HG03039 (cell line): ENCODE measurements around the gene SCNN1A.

Experiments used
- ATAC-seq: cut with Tn5 transposase; IDR thresholded peaks from one replicate; pipeline ENCODE4 v1.9.1; 2021; ENCODE audit warnings: mild to moderate bottlenecking, moderate library complexity; ENCODE audit not compliant: unreplicated experiment

The SCNN1A gene

DNA sequence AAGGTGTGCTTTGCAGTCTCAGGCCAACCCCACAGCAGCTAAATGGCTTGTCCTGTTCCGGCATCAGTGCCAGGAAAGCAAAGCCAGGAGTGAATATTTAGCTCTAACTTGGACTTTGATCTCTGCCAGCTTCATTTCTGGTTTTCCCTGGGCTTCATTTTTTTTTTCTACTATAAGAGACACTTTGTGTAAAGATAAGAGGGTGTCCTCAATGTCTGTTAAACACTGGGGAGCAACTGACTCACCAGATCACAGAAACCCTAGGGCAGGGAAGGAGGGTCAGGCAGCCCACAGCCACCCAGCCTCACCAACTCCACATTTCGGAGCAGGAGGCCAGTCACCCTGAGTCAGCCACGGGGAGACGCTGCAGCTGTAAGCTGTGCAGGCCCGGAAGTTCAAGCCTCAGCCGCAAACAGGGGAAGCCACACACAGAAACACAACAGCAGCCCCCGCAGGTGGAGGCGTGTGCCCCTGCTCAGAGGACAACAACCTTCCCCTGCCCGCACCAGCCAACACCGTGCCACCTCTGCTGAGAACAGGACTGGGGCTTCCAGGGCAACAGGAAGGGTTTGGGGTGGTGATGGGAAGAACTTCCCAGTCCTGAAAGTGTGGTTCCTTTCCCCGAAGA is 39.8 kb downstream of the SCNN1A start:
- peak; percentile 50 for ATAC-seq

DNA sequence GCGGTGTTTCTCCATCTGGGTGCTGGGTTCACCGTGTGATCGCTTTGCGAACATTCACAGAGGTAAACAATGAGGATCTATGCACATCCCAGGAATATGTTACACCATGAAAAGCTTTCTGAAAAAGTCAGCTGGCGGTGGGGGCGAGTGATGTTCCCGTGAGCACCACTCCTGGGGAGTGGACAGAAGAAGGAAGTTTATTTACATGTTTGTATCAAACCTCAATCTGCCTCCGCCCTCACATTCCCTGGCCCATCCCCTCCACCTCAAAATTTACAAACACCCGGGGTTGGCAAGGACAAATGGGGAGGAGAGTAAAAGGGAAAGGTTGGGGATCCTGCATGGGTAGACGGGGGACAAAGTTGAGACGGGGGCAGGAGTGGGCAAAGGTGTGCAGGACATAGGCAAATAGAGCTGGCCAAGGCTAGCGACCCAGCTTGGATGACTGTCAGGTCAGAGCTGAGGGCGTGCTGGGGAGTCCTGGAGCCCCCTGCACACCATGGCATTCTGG is 40.4 kb downstream of the SCNN1A start:
- ATAC-seq, result no peak

DNA sequence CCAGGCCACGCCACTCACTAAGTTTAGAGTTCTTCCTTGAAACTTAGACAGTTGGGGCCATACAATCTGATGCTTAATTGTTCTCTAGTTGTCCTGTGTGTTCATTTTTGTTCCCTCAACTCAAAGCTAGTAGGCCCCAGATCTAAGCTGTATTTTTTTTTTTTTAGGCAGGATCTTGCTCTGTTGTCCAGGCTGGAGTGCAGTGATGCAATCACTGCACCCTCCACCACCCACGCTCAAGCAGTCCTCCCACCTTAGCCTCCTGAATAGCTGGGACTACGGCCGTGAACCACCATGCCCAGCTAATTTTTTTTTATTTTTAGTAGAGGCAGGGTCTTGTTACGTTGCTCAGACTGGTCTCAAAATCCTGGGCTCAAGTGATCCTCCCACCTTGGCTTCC is 41.0 kb downstream of the SCNN1A start:
- ATAC-seq, result no peak

DNA sequence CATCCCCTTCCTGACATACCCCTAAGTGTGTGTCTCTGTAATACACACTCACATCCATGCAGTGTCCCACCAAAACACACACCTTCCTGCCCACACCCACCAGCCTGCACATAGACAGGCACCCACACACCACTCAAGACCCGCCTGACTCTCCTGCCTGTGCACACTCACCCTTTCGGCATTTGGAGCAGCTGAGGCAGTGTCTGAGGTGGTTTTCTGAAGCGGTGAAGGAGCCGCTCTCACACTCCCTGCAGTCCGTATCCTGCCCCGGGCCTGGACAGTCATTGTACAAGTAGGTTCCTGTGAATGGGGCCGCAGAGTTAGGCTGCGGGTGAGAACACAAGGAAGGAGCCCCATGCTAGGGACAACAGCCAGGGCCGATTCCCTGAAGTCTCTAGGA is 41.8 kb downstream of the SCNN1A start:
- no peak for ATAC-seq

DNA sequence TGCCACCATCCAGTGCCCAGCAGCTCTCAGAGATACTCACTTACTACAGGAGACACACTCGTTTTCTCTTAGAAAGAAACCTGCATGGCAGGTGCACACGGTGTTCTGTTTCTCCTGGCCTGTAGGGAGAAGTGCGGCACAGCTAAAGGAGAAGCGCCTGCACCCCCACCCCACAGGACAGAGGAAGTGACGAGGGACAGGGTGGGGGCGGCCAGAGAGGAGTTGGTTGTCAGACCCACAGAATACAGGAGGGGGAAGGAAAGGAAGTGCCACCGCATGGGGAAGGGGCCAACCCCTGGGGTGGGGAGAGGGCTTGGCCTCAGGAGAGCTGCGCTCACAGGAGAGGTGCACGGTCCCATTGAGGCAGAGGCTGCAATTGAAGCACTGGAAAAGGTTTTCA is 42.3 kb downstream of the SCNN1A start:
- no peak for ATAC-seq

- ATAC-seq, result no peak
These were observed 42.9 kb downstream of the SCNN1A start for GRCh38 chr12:6332459-6332858.

- ATAC-seq, result no peak
These were observed 44.2 kb downstream of the SCNN1A start for GRCh38 chr12:6330999-6331714.

GRCh38 chr12:6330192-6330591 is 45.2 kb downstream of the SCNN1A start:
- ATAC-seq, result no peak

DNA sequence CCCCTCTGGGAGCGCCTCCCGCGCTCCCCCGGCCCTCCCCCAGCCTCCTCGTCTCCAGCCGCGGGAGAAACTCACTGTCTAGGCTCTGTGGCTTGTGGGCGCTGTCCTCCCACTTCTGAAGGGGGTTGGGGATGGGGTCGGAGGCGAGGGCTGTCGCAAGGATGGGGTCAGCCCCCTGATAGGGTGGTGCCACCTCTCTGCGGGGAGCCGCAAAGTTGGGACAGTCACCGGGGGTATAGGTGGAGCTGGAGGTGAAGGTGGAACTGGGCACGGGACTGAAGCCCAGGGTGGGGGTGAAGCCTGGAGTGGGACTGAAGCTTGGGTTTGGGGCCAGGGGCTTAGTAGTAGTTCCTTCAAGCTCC is 45.7 kb downstream of the SCNN1A start:
- no peak for ATAC-seq

DNA sequence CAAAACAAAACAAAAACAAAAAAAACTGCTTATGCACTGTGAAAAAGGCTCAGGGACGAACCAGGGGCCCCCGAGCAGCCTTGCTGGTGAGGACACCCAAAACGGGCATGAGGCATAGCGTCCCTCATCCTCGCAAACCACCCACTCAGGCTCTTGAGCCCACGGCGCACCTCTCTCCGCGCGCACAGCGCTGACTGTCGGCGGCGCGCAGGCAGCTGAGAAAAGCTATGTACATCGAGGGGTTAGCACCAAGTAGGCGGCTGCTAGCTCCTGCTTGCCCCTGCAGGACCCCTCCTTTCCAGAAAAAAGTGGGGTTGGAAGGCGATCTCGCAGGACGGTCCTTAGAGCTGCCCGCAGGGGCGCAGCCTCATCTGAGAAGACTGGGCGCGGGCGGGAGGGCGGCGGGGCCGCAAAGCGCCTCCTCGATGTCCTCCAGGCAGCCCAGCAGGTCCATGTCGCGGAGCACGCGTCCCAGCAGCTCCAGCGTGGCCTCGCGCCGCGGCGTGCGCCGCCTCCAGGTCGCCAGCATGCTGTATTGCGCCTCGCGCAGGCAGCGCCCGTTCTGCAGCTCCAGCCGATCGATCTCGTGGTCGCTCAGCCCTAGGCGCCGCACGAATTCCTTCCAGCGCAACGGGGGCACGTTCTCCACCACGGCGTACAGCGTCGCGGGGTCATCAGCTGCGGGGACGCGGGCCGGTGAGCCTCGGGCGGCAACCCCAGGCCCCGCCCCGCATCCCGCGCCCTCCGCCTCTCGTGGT is 46.2 kb downstream of the SCNN1A start:
- ATAC-seq, result no peak

GRCh38 chr12:6328045-6328779 is 47.2 kb downstream of the SCNN1A start:
- ATAC-seq, result no peak

DNA sequence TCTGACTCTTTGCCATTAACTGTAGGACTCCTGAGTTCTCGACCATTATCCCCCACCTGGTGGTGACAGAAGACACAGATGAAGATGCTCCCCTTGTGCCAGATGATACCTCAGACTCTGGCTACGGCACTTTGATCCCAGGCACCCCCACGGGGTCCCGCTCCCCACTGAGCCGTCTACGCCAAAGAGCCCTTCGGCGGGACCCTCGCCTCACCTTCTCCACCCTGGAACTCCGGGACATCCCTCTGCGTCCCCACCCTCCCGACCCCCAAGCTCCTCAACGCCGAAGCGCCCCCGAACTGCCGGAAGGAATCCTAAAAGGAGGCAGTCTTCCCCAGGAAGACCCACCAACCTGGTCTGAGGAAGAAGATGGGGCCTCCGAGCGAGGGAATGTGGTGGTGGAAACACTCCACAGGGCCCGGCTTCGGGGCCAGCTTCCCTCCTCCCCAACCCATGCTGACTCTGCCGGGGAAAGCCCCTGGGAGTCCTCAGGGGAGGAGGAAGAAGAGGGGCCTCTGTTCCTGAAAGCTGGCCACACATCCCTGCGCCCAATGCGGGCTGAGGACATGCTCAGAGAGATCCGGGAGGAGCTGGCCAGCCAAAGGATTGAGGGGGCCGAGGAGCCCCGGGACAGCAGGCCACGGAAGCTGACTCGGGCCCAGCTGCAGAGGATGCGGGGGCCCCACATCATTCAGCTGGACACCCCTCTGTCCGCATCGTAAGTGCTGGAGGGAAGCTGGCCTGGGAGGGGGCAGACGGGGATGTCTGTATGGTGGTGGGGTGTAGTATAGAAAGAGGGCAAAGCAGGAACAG is 47.9 kb downstream of the SCNN1A start:
- no peak for ATAC-seq

- ATAC-seq, result no peak
These were observed 48.8 kb downstream of the SCNN1A start for GRCh38 chr12:6326316-6327228.

DNA sequence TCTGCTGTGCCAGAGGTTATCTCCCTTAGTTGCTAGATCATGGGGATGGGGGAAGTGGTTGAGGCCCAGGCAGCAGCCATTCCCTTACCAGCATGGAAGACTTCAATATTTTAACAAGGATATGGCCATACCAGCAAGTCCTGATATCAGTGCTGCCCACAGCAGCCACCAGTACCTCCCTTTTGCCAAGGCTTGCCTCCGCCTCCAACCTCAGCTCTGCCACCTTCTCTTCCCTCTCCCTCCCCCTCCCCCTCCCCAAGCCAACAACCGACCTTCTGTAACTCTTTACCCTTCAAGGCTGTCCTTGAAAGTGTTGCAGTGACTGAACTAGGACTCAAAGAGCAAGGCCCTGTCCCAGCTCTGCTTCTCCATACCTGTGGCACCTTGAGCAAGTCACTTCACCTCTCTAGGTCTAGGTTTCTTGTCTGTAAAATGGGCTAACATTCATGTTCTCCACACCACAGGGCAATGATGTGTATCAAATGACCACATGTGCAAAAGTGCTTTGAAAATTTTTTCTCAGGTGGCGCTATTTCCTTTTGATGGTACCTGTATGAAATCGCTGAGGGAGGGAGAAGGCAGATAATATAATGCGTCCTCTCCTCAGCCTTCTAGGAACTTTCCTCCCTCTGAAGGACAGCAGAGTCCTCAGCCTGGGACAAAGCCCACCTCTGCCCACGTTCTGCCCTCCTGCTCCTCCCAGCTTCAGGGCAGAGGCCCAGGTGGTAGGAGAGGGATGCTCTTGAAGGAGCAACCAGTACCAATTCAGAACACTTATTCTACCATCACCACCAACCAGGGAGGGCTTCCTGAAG is 50.2 kb downstream of the SCNN1A start:
- no peak for ATAC-seq

DNA sequence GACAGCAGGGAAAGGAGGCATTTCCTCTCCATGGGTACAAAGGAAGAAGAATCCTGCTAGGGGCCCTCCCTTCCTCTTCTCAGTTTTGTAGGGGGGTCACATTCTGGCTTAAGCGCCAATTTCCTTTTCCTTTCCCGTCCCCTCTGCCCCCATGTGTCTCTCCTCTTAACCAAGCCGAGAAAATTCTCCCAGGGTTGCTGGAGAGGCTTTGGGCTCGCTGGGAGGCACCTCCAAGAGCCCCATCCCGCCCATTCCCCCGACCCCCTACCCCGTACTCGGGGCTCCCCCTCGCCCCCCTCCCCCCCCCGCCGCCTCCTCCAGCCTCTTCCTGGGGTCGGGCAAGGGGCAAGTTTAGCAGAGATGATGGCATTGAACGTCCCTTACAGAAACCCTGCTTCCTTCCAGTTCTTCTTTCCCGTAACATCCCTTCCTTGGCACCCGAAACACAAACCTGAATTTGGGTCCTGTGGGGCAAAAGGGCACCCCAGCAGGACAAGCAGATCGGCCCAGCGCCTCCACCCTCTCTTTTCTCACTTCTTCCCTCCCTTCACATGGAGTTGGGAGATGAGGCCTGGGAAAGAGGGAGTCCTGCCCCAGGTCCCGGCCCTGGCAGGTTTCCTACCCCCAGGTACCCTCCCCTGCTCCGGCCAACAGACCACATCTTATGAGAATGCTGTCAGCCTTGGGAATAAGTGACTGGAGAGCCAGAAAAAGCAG is 51.2 kb downstream of the SCNN1A start:
- ATAC-seq, result no peak

DNA sequence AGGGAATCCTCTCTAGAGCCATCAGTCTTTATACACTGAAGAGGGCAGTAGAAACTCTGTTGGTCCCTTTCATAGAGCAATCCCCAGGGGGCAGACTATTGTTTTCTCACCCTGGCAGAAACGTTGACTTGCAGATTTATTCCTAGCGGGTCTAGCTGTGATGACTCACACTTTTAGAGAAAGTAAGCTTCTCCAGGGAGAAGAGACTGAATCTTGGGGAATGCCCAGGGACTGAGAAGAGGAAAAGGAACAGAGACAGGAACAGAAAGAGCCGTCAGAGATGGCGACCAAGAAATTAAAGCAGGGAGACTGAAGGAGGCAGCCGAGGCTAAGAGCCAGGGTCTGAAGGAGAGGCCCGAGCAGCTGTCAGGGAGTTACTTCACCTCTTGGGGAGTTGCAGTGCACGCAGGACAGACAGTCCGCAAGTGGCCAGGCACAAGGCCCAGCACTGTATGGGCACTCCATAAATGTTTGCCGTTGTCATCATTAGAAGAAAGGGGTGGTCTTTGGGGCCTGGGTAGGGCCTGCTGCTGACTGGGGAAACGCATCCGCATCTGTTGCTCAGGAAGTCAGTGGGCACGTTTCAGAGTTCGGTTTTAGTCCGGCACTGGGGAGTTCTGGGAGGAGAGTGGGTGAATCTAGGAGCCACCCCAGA is 51.9 kb downstream of the SCNN1A start:
- peak; percentile 44 for ATAC-seq

DNA sequence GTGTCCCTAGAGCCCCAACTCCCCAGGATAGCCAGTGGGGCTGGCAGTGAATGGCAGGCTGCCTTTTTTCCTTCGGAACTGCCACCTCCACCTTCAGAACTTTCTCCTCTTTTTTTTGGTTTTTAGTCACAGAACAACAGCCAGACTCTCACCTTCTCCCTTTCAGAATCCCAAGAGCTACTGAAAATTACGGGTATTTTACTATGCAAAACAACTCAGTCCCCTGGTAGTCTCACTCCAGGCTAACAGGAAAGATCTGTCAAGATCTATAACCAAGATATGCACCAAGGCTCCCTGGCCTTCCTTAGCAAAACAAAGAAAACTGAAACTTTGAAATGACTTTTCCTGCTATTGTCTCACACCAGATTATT is 52.4 kb downstream of the SCNN1A start:
- ATAC-seq, result peak; percentile 25
